ENCODE measurements around the gene DENND5A.

DENND5A gene

DNA sequence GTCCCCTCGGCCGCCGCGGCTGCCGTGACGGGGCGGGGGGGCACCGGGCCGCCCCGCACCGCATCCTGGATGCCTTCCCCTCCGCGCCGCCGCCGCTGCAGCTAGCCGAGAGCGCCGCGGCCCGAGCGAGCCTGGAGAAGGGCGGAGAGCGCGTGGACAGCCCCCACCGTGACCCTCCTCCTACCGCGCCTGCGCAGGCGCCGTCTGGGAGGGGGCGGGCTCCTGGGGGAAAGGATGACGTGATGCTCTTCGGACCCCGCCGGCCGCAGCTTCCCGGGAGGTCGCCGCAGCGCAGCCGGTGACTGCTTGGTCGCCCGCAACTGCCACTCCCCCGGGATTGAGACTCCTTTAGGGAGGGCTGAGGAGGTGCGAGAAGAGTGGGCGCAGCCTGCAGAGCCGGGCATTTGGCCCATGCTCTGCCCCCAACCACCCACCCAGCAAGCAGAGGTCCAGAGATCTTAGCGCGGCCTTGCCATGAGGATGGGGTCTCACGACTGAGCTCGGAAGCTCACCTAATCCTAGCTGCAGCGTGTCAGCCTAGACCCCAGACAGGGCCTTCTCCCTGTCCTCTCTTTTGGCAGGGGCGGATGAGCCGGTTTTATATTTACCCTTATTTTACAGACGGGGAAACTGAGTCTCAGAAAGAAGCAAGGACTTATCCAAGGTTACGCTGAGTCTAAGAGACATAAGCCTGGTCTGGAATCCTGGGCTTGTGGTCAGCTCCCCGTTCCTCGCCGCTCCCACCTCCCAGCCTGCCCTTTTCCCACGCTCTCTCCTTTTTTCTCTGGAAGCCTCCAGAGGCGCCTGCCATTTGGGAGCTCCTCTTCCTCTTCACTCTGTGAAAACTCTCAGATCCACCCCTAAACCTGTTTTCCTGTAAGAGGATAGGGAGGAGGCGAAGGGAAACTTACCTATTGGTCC is at the start of gene DENND5A:
DENND5A (minus strand) TSS at position 140 of the 921 bp plus-strand sequence. CDS start 281 bp downstream, outside the sequence.
- DNase-seq (ENCODE audit: low spot score) = peak; percentile 93

DNA sequence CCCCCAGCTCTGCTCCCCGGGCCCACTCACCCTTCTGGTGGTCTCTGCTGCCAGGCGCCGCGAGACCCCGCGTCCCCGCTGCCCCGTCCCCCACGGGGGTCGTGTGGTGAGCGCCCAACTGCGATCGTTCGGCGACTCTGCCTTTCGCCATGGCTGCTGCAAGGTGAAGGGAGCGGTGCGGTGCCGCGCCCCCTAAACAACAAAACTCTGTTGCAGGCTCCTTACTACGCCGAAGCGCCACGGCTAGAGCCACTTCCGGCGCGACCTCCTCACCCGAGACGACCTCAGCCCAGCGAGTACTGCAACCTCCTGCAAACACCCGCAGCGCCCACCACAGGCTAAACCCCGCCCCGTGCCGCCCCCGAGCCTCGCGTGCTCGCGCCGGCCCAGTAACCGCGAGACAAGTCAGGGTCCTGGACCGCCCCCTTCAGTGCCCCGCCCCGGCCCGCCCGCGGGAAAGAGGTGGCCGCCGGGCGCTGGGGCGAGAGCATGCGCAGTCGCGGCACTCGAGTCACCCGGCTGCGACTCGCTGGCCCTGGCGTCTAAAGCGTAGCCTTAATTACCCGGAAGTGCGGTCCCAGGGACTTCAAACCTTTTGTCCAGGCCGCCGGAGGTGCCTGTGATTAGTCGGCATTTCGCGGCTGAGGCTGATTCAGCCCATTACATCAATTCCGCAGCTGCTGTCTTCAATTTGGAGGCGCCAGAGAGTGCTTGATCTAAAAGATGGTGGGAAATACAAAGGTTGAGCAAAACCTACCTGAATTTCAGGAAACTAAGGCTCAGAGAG is 49.3 kb upstream of the DENND5A start, which contains the start of gene TMEM41B:
TMEM41B (minus strand) TSS at position 303 of the 787 bp plus-strand sequence; CDS start at position 151, 152 bp downstream.
- DNase-seq (ENCODE audit: low spot score) = peak; percentile 99

DNA sequence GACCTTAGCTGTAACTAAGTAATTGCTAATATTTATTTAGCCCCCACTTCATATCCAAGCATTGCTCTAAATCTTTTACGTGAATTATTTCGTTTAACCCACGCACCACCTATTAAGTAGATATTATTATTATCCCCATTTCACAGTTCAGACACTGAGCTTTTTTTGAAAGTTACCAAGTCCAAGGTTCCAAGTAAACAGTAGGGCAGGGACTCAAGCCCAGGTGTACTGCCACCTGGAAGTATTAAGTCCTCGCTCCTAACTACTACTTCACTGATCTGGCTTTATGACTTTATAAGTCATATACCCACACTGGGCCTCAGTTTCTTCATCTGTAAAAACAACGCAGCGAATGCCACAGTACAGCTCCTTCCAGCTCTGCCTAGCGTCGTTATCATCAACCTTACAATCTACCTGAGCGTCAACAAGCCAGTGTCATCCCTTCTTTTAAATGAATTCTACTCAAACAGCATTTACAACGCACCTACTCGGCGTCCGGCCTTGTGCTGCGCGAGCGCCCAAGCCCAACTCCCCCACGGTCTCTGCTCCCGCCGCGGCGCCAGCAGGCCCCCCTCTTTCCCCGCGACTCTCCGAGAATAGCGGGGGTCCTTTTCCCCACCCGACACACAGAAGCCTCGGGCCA is 48.6 kb upstream of the DENND5A start:
- DNase-seq (ENCODE audit: low spot score) = no peak

DNA sequence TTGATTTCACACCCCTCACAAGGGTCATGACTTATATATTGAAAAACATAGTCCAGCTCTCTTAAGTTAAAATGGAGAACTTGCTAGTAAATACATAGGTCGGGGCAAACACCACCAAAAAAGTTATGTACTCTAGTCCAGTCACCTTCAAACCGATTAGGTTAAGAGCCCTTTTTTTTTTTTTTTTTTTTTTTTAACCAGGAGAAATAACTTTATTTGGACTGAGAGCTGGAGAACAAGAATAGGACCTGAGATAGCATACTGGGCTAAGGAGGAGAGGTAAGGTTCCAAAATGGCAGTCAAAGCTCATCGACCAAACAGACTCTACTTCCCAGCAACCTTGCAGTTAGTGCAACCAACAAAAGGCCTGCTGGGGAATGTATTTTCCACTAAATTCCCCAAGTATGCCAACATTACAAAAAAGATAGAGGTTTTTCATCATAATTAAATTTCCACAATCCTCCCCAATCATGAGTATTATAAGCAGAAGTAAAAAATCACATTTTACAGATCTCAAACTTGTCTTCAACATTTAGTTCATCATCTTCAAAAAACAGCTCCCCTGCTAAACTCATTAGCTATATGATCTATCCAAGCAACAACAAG is 45.4 kb upstream of the DENND5A start:
- no peak for DNase-seq (ENCODE audit: low spot score)

DNA sequence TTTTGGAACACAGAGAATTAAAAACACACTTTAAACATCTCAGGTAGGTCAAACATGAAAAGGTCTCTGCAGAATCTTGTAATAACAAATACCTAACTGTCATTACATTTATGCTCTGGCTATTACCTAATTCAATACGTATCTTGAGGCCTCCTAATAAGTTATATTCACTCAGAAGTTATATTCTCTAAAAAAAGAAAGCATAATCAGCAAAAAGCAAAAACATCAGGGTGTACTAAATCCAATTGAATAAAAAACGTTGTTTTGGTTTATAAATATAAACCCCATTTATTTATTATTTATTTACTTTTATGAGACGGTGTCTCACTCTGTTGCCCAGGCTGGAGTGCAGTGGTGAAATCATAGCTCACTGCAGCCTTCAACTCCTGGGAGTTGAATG is 39.0 kb upstream of the DENND5A start:
- no peak for DNase-seq (ENCODE audit: low spot score)

DNA sequence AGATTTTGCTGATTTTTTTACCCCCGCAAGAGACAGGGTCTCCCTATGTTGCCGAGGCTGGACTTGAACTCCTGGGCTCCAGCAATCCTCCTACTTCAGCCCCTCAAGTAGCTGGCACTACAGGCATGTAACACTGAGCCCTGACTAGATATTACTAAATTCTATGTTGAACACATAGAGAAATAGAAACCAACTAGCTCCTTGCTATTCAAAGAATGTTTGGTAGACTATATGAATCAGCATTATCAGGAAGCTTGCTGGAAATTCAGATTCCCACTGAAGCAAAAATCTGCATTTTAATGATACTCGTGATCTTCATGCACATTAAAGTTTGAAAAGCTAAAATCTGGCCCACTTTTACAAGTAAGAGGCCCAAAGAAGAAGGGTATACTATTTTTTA is 37.3 kb upstream of the DENND5A start:
- no peak for DNase-seq (ENCODE audit: low spot score)

DNA sequence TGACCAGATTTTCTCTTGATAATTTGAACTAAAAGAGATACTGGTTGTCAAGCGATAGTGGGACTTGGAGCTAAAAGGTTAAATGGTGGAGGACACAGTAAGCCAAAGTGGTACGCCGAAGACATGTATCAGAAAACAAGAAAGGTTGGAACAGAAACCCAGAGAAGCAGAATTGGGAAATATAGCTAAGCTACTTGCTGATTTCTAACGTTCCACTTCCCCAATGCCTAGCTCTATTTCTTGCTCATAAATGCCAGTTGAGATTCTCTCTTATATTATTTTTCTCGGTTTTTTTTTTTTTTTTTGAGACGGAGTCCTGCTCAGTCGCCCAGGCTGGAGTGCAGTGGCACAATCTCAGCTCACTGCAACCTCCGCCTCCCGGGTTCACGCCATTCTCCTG is 36.6 kb upstream of the DENND5A start:
- DNase-seq (ENCODE audit: low spot score) = no peak

DNA sequence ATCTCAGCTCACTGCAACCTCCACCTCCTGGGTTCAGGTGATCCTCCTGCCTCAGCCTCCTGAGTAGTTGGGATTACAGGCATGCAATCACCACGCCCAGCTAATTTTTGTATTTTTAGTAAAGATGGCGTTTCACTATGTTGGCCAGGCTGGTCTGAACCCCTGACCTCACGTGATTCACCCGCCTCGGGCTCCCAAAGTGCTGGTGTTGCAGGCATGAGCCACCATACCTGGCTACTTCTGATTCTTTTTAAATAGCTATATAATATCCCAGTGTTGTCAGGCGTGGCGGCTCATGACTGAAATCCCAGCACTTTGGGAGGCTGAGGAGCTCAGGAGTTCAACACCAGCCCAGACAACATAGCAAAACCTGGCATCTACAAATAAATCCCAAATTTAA is 28.5 kb upstream of the DENND5A start:
- no peak for DNase-seq (ENCODE audit: low spot score)

DNA sequence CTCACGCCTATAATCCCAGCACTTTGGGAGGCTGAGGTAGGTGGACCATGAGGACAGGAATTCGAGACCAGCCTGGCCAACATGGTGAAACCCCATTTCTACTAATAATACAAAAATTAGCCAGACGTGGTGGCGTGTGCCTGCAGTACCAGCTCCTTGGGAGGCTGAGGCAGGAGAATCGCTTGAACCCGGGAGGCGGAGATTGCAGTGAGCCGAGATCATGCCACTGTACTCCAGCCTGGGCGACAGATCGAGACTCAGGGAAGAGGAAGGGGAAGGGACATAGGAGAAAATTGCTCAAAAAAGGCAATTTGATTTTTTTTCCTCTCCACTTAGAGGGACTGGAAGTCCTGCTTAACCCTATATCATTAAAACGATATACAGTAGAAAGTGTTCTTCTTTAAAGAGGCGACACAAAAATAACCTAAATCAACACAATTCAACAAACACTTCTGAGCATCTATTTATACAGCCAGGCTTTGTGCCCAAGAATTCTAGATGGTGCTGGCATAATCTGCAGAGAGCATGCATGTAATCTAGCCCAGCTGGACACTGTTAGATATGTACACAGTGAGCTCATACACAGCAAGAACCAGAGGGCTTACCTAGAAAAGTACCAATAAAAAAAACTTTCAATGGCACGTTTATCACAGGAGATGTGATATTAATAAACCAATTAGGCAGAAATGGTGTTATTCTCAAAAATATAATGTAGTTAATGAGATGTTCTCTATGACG is 20.9 kb upstream of the DENND5A start:
- no peak for DNase-seq (ENCODE audit: low spot score)

DNA sequence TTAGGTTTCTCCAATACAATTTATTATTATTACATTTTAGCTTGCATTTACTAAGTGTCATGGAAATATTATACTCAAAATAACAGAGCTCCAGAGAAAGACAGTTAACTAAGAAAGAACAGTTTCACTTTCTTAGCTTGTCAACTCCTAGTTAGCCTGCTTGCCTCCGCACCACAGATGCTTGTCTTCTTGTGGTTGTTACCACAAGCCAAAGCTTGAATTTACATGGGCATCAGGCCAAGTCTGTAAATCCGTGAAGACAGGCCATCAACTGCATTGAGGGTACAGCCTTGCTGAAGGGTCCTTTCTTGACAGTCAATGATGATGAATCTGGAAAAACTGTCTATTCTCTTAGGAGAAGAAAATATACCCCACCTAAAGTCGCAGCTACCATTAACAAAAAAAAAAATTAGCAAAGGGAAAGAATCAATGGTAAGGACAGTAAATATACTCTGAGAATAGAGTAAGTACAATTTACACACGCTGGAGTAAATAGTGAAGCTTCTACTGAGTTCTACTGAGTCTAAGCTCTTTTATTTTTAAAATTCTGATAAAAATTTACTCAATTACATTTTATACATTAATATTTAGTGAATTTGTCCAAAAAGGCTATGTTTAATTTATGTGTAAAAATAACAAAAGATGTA is 15.6 kb upstream of the DENND5A start:
- no peak for DNase-seq (ENCODE audit: low spot score)

DNA sequence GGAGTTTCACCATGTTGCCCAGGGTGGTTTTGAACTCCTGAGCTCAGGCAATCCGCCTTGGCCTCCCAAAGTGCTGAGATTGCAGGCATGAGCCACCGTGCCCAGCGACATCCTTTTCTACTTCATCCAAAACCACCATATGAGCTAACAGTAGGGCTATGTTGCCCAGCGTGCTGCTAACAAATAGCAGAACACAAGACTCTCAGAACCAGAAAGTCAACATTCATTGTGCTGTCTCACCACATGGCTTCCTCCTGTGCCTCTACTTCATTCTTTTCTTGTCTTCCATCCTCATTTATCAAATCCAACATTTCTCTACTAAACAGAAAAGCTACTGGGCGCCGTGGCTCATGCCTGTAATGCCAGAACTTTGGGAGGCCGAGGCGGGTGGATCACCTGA is 12.0 kb upstream of the DENND5A start:
- DNase-seq (ENCODE audit: low spot score) = no peak

DNA sequence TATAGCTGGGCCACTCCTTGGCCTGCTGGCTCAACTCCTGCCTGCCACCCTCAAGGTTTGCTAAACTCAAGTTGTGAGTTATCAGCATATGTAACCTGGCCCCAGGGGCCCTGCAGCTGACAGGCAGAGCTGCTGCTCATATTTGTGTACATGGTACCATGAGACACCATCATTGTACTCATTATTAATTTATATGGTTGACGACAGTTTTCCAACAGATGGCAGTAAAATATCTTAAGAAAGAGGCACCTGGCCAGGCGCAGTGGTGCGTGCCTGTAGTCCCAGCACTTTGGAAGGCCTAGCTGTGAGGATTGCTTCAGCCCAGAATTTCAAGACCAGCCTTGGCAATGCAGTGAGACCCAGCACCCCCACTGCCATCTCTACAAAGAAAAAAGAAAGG is 11.4 kb upstream of the DENND5A start:
- no peak for DNase-seq (ENCODE audit: low spot score)

DNA sequence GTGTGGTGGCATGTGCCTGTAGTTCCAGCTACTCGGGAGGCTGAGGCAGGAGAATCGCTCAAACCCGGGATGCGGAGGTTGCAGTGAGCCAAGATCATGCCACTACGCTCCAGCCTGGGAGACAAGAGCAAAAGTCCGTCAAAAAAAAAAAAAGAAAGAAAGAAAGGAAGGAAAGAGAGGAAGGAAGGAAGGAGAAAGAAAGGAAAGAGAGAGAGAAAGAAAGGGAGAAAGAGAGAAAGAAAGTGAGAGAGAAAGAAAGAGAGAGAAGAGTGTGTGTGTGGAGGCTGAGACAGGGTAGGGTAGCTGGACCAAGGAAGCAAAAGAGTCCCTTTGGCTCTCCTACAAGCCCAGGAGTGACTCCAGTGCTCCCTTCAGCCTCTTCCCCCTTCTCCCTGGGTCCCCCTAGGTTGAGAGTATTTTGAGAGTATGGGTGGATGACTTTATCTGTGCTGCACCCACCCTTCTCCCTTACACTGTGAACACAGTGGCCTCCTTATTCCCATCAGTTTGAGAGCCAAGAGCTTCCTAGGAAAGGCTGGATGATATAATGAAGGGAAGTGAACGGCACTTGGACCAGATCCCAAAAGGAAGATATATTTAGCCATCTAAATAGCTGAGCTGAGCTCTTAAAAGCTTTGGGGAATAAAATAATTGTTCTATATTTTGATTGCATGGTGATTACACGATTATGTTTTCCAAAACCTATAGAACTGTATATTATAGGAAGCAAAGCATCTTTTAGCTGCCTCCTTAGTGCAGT is 9.5 kb upstream of the DENND5A start:
- no peak for DNase-seq (ENCODE audit: low spot score)

DNA sequence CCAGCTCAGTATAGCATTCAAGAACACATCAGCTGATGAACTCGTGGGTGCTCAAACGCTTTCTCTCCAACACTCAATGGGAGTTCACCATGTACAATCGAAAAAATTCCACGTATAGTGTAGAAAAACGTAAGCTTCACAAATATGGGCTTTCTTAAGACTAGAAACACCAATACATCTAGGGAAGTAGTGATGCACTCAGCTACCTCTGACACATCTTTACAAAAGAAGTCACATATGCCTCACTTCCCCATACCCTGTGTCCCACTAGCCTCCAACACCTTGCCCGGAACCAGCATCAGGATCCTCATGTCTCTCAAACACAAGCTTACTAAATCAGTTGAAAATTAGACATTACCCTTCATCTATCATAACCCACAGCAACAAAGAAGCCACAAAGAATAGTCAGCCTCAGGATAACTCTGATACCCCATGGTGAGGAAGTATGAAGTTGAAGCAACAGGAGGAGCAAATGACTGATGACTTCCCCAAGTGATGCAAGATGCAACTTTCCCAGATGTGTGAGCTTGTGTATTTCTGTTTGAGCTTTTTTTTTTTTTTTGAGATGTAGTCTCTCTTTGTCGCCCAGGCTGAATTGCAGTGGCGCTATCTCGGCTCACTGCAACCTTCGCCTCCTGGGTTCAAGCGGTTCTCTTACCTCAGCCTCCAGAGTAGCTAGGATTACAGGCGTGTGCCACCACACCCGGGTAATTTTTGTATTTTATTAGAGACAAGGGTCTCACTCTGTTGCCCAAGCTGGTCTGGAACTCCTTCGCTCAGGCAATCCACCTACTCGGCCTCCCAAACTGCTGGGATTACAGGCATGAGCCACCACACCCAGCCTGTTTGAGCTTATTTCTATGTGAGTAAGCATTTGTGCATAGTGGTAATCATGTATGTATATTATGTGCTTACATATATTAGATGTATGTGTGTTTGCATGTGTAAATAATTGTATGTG is 8.5 kb upstream of the DENND5A start:
- DNase-seq (ENCODE audit: low spot score) = no peak

DNA sequence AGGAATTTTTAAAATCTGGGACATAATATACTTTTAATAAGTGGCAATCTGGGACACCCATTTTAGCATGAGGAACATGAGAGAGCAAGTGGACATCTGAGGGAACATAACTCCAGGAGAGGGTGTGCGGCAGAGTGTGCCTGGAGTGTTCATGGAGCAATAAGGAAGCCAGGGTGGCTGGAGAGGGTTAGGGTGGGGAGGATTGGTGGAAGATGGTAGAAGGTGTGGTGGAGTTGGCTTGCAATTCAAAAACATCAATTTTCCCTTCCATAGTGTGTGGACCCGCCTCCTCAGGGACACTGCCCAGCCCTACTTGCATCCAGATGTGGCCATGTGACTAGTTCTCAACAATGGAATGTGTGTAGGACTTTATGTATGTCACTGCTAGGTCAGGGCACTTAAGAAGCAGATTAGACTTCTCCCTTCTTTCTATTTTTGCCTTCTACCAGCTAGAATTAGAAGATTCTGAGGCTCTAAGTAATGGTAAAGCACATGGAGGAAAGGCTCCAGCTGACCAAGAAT is 4.4 kb upstream of the DENND5A start:
- DNase-seq (ENCODE audit: low spot score) = no peak

DNA sequence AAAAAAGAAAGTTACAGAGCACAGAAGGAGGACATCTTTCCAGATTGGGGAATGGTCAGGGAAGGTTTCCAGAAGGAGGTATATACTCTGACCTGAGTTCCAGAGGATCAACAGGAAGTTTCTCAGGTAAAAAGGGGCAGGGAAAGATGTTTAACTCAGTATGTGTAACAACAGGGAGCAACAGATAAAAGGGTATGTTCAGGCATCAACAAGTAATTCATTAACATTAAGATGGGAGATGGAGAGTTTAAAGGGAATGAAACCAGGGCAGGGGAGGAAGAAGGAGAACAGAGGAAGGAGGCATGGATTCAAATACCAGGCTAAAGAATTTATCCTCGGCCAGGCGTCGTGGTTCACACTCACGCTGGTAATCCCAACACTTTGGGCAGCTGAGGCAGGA is 2.5 kb upstream of the DENND5A start:
- DNase-seq (ENCODE audit: low spot score) = no peak

DNA sequence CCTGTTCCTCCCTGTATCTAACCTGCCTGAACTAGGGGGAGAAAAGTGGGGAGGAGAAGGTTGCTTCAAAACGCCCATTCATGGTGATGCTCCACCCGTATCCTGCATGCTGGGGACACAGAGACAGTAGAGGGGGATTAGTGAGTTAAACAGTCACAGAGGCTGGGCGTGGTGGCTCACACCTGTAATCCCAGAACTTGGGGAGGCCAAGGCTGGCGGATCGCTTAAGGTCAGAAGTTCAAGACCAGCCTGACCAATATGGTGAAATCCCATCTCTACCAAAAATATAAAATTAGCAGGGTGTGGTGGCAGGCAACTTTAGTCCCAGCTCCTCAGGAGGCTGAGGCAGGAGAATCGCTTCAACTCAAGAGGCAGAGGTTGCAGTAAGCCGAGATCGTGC is 1.8 kb upstream of the DENND5A start:
- no peak for DNase-seq (ENCODE audit: low spot score)

DNA sequence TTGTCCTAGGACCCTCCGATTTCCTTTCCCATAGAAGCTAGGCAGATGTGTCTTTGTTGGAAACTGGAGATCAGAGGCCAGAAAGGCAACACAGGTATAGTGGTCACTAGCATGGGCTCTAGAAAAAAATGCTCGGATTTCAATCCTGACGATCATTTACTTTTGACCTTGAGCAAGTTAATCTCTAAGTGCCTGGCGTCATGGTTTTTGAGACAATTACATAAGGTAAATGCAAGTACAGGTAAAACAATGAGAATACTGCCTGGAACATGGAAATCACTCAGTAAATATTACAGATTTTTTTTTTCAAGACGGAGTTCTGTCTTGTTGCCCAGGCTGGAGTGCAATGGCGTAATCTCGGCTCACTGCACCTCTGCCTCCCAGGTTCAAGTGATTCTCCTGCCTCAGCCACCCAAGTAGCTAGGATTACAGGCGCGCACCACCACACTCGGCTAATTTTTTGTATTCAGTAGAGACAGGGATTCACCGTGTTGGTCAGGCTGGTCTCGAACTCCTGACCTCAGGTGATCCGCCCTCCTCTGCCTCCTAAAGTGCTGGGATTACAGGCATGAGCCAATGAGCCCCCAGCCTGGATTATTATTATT is 1.1 kb upstream of the DENND5A start:
- no peak for DNase-seq (ENCODE audit: low spot score)
